ENCODE data around the gene VAV1. TPM values are rescaled to one million over a fixed set of nuclear protein-coding genes. Genes with fewer than 3 reads are reported as not detected.

Gene VAV1
- total RNA-seq, 1 experiment from 2014 or later = 3.0 TPM

DNA sequence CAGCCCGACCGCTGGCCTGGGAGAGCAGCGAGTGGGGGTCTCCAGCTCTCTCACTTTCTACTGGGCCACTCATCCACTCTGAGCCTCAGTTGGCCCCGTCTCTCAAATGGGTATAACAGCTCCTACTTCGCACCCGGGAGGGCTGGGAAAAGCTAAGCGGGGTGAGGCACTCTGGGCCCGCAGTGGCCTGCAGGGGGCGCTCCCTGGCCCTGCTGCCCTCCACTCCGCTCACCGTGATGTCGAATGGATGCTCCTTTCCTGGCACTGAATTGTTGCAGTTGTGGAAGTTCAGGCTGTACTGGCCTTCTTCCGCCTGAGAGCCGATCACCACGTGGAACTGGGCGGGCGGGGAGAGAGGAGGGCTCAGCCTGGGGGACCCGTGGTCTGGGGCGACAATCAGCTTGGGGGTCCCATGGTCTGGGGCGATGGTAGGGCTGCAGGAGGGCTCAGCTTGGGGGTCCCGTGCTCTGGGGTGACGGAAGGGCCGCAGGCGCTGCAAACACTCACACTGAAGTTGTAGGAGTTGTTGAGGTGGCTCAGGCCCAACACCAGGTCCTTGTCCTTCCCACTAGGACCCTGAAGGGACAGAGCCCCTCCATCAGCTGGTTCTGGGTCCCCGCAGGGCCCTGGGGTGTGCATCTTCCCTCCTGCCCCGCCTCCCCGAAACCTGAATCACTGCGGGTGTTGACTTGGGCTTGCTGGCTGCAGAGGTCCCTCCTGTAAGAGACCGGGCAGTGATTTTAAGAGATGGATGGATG, 39.0 kb upstream of the VAV1 start:
- Histone ChIP-seq H3K9ac (ENCODE audit: low read length) (no peak overlapping the region), H2AFZ (ENCODE audit: low read length) (no peak overlapping the region), H3K27ac (ENCODE audit: low read length) (no peak overlapping the region)

GRCh38 chr19:6734096-6734696, 38.3 kb upstream of the VAV1 start:
- H2AFZ ChIP-seq (ENCODE audit: low read length) = no peak overlapping the region
- peaks cover 12% of the 10 kb centered on the region for H3K79me2 ChIP-seq (ENCODE audit: low read length)
- intact Hi-C loops (cut with micrococcal nuclease) = no loop called here
- H3K4me1 ChIP-seq (ENCODE audit: insufficient read depth, low read length) = peaks cover 20% of the 10 kb centered on the region
- TF ChIP-seq, protein P1, sequence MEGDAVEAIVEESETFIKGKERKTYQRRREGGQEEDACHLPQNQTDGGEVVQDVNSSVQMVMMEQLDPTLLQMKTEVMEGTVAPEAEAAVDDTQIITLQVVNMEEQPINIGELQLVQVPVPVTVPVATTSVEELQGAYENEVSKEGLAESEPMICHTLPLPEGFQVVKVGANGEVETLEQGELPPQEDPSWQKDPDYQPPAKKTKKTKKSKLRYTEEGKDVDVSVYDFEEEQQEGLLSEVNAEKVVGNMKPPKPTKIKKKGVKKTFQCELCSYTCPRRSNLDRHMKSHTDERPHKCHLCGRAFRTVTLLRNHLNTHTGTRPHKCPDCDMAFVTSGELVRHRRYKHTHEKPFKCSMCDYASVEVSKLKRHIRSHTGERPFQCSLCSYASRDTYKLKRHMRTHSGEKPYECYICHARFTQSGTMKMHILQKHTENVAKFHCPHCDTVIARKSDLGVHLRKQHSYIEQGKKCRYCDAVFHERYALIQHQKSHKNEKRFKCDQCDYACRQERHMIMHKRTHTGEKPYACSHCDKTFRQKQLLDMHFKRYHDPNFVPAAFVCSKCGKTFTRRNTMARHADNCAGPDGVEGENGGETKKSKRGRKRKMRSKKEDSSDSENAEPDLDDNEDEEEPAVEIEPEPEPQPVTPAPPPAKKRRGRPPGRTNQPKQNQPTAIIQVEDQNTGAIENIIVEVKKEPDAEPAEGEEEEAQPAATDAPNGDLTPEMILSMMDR (conservative IDR thresholded peaks at IDR 0.05; ENCODE audit: low read depth, low read length) = no peak
- ChIA-PET POLR2A (ENCODE audit: unreplicated experiment) (no interaction called here), CTCF (no interaction called here)
- H3K9me3 ChIP-seq (ENCODE audit: low read length) = no peaks in the 10 kb centered on the region
- ATAC-seq = no peak
- H3K27ac ChIP-seq (ENCODE audit: low read length) = no peak overlapping the region
- H4K20me1 ChIP-seq (ENCODE audit: low read length) = no peaks in the 10 kb centered on the region
- H3K9me2 ChIP-seq (replicated peaks; ENCODE audit: low read length) = no peaks in the 10 kb centered on the region
- no peaks in the 10 kb centered on the region for H3K27me3 ChIP-seq (ENCODE audit: low read length)
- no peak overlapping the region for H3K4me2 ChIP-seq (ENCODE audit: low read length)
- no peak overlapping the region for H3K4me3 ChIP-seq (ENCODE audit: low read length)
- H3K36me3 ChIP-seq (ENCODE audit: low read depth, low read length) = no peaks in the 10 kb centered on the region
- no peak overlapping the region for H3K9ac ChIP-seq (ENCODE audit: low read length)
- BruUV-seq (replicated peaks) = no TSS peak
- no peaks in the 10 kb centered on the region for H3F3A ChIP-seq (ENCODE audit: low read length, unreplicated experiment)
- DNase-seq = no peak

More for the DNA sequence above, 39.0 kb upstream of the VAV1 start:
- no peaks in the 10 kb centered on the region for H3K27me3 ChIP-seq (ENCODE audit: low read length)
- no peak overlapping the region for H3K4me3 ChIP-seq (ENCODE audit: low read length)
- intact Hi-C loops (cut with micrococcal nuclease) = no loop called here
- no peaks in the 10 kb centered on the region for H4K20me1 ChIP-seq (ENCODE audit: low read length)
- TF ChIP-seq EZH2phosphoT487 (IDR thresholded peaks at IDR 0.05; ENCODE audit: borderline replicate concordance, low read length) (no peak), EZH2 (IDR thresholded peaks at IDR 0.05; ENCODE audit: low read length, unreplicated experiment) (no peak)
- TF ChIP-seq, protein P1 (conservative IDR thresholded peaks at IDR 0.05; ENCODE audit: low read depth, low read length) = peak; percentile 52
- ChIA-PET POLR2A (ENCODE audit: unreplicated experiment) (no interaction called here), CTCF (no interaction called here)
- peaks cover 12% of the 10 kb centered on the region for H3K79me2 ChIP-seq (ENCODE audit: low read length)
- no peak overlapping the region for H3K4me2 ChIP-seq (ENCODE audit: low read length)
- DNase-seq (no peak), ATAC-seq (no peak)
- peaks cover 13% of the 10 kb centered on the region for H3K4me1 ChIP-seq (ENCODE audit: insufficient read depth, low read length)
- H3K9me3 ChIP-seq (ENCODE audit: low read length) = no peaks in the 10 kb centered on the region
- no peaks in the 10 kb centered on the region for H3K9me2 ChIP-seq (replicated peaks; ENCODE audit: low read length)
- no peaks in the 10 kb centered on the region for H3F3A ChIP-seq (ENCODE audit: low read length, unreplicated experiment)
- no peaks in the 10 kb centered on the region for H3K36me3 ChIP-seq (ENCODE audit: low read depth, low read length)
- BruUV-seq (replicated peaks) = no TSS peak
